C4-2B (cell line): Measurements from ENCODE around the gene HNRNPH1.

ENCODE experiments used
- ZFX ChIP-seq: fragments of 450-650 bp; IDR thresholded peaks from 2 replicates; pipeline ENCODE4 v1.6.1; 2017
- TF ChIP-seq, protein P1 (sequence below): fragments of 450-650 bp; conservative IDR thresholded peaks from 2 replicates; pipeline ENCODE4 v1.5.1; 2017; ENCODE audit warnings: mild to moderate bottlenecking

- TF ChIP-seq, protein P1, sequence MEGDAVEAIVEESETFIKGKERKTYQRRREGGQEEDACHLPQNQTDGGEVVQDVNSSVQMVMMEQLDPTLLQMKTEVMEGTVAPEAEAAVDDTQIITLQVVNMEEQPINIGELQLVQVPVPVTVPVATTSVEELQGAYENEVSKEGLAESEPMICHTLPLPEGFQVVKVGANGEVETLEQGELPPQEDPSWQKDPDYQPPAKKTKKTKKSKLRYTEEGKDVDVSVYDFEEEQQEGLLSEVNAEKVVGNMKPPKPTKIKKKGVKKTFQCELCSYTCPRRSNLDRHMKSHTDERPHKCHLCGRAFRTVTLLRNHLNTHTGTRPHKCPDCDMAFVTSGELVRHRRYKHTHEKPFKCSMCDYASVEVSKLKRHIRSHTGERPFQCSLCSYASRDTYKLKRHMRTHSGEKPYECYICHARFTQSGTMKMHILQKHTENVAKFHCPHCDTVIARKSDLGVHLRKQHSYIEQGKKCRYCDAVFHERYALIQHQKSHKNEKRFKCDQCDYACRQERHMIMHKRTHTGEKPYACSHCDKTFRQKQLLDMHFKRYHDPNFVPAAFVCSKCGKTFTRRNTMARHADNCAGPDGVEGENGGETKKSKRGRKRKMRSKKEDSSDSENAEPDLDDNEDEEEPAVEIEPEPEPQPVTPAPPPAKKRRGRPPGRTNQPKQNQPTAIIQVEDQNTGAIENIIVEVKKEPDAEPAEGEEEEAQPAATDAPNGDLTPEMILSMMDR = no peak
- TF ChIP-seq ZFX = no peak
Observed at GRCh38 chr5:179577286-179577960, 46.0 kb downstream of the HNRNPH1 start.
